Loucy (cell line): ENCODE data around the gene CYP27A1.

Source experiments
- EZH2phosphoT487 ChIP-seq: fragments of 200-600 bp; IDR thresholded peaks from 2 replicates; pipeline ENCODE4 v1.6.1; 2018; ENCODE audit warnings: antibody characterized with exemption, mild to moderate bottlenecking, moderate library complexity, borderline replicate concordance
- TF ChIP-seq, protein P1 (sequence below): fragments of 200-600 bp; sonication (generic); conservative IDR thresholded peaks from 2 replicates; pipeline ENCODE4 v1.5.1; 2014; ENCODE audit warnings: mild to moderate bottlenecking, antibody characterized with exemption, low read length

GRCh38 chr2:218821605-218822211 lies 39.8 kb downstream of the CYP27A1 start:
- TF ChIP-seq, protein P1, sequence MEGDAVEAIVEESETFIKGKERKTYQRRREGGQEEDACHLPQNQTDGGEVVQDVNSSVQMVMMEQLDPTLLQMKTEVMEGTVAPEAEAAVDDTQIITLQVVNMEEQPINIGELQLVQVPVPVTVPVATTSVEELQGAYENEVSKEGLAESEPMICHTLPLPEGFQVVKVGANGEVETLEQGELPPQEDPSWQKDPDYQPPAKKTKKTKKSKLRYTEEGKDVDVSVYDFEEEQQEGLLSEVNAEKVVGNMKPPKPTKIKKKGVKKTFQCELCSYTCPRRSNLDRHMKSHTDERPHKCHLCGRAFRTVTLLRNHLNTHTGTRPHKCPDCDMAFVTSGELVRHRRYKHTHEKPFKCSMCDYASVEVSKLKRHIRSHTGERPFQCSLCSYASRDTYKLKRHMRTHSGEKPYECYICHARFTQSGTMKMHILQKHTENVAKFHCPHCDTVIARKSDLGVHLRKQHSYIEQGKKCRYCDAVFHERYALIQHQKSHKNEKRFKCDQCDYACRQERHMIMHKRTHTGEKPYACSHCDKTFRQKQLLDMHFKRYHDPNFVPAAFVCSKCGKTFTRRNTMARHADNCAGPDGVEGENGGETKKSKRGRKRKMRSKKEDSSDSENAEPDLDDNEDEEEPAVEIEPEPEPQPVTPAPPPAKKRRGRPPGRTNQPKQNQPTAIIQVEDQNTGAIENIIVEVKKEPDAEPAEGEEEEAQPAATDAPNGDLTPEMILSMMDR: no peak
- no peak for TF ChIP-seq EZH2phosphoT487
